Progenitor cell of endocrine pancreas (in vitro differentiated cells): ENCODE measurements around the gene CAPN7. TPM values are rescaled to one million over a fixed set of nuclear protein-coding genes. Genes with fewer than 3 reads are reported as not detected.

ENCODE experiments used
- DNase-seq: peaks from one replicate; pipeline ENCODE4 v3.0.0; 2021; ENCODE audit warnings: low spot score; ENCODE audit not compliant: unreplicated experiment
- H3K27ac Mint-ChIP-seq: 2 replicates; pipeline ENCODE4 v1.8.0; 2021; ENCODE audit warnings: mild to moderate bottlenecking, moderate library complexity, mixed read lengths
- H3K27me3 Mint-ChIP-seq: 2 replicates; pipeline ENCODE4 v1.8.0; 2021; ENCODE audit warnings: mixed read lengths
- H3K36me3 Mint-ChIP-seq: 2 replicates; pipeline ENCODE4 v1.8.0; 2022; ENCODE audit warnings: mixed read lengths; ENCODE audit not compliant: insufficient read depth
- H3K4me1 Mint-ChIP-seq: 2 replicates; pipeline ENCODE4 v1.8.0; 2021; ENCODE audit warnings: low read depth, mixed read lengths
- H3K4me3 Mint-ChIP-seq: 2 replicates; pipeline ENCODE4 v1.8.0; 2021; ENCODE audit warnings: low read depth, mild to moderate bottlenecking, moderate library complexity, mixed read lengths
- H3K9me3 Mint-ChIP-seq: 2 replicates; pipeline ENCODE4 v1.8.0; 2021; ENCODE audit warnings: low read depth, mixed read lengths
- CTCF ChIP-seq: fragments of 200-600 bp; sonication (generic); IDR thresholded peaks from one replicate; pipeline ENCODE4 v1.5.0; 2021; ENCODE audit warnings: antibody characterized with exemption, mild to moderate bottlenecking; ENCODE audit not compliant: unreplicated experiment
- total RNA-seq: library from RNA; stranded (reverse); gene quantifications from 2 replicates; pipeline ENCODE4 v1.2.1, GENCODE V29; 2021

The CAPN7 gene
- total RNA-seq, 1 donor from 2014 or later: 46.3 TPM

GRCh38 chr3:15281817-15282216 lies 75.8 kb downstream of the CAPN7 start:
- DNase-seq: no peak
- H3K36me3 Mint-ChIP-seq: no peaks in the 10 kb centered on the region
- no peak for TF ChIP-seq CTCF
- H3K9me3 Mint-ChIP-seq: no peaks in the 10 kb centered on the region
- no peaks in the 10 kb centered on the region for H3K27me3 Mint-ChIP-seq
- no peak overlapping the region for H3K27ac Mint-ChIP-seq
- H3K4me1 Mint-ChIP-seq: peaks cover 10% of the 10 kb centered on the region
- H3K4me3 Mint-ChIP-seq: no peak overlapping the region

GRCh38 chr3:15283702-15284101 lies 77.7 kb downstream of the CAPN7 start:
- H3K4me1 Mint-ChIP-seq: peaks cover 10% of the 10 kb centered on the region
- H3K27me3 Mint-ChIP-seq: no peaks in the 10 kb centered on the region
- H3K9me3 Mint-ChIP-seq: no peaks in the 10 kb centered on the region
- H3K27ac Mint-ChIP-seq: no peak overlapping the region
- H3K36me3 Mint-ChIP-seq: no peaks in the 10 kb centered on the region
- DNase-seq: no peak
- H3K4me3 Mint-ChIP-seq: no peak overlapping the region
- no peak for TF ChIP-seq CTCF

GRCh38 chr3:15284121-15284889 lies 78.3 kb downstream of the CAPN7 start:
- TF ChIP-seq CTCF: no peak
- Mint-ChIP-seq H3K27me3 (no peaks in the 10 kb centered on the region), H3K36me3 (no peaks in the 10 kb centered on the region), H3K27ac (no peak overlapping the region), H3K9me3 (no peaks in the 10 kb centered on the region), H3K4me1 (peaks cover 10% of the 10 kb centered on the region), H3K4me3 (no peak overlapping the region)
- no peak for DNase-seq

GRCh38 chr3:15286022-15286421 lies 80.0 kb downstream of the CAPN7 start:
- no peak overlapping the region for H3K4me3 Mint-ChIP-seq
- TF ChIP-seq CTCF: no peak
- H3K27ac Mint-ChIP-seq: no peak overlapping the region
- peaks cover 4% of the 10 kb centered on the region for H3K4me1 Mint-ChIP-seq
- no peak for DNase-seq
- no peaks in the 10 kb centered on the region for H3K9me3 Mint-ChIP-seq
- H3K36me3 Mint-ChIP-seq: no peaks in the 10 kb centered on the region
- H3K27me3 Mint-ChIP-seq: no peaks in the 10 kb centered on the region

- no peak overlapping the region for H3K4me3 Mint-ChIP-seq
- no peak overlapping the region for H3K27ac Mint-ChIP-seq
- no peaks in the 10 kb centered on the region for H3K9me3 Mint-ChIP-seq
- DNase-seq: no peak
- no peak for TF ChIP-seq CTCF
- no peaks in the 10 kb centered on the region for H3K27me3 Mint-ChIP-seq
- H3K4me1 Mint-ChIP-seq: peaks cover 12% of the 10 kb centered on the region
- H3K36me3 Mint-ChIP-seq: no peaks in the 10 kb centered on the region
Observed at GRCh38 chr3:15287565-15288330, 81.7 kb downstream of the CAPN7 start.
